Memory B cell (primary cell): ENCODE data around the gene HSF2BP.

Experiments
- ATAC-seq: fragments of 150-1000 bp; cut with Tn5 transposase; 2 replicates; pipeline ENCODE4 v1.10.0; 2021; ENCODE audit warnings: low read depth, mild to moderate bottlenecking, moderate library complexity
- DNase-seq, 2 donors: peaks; one replicate each; pipeline ENCODE4 v3.0.0; 2022; ENCODE audit warnings: low spot score in 2 of 2
- H3K27ac Mint-ChIP-seq: one replicate; pipeline ENCODE4 v1.8.0; 2022; ENCODE audit warnings: mild to moderate bottlenecking, moderate library complexity, mixed read lengths
- H3K27me3 Mint-ChIP-seq: one replicate; pipeline ENCODE4 v1.8.0; 2022; ENCODE audit warnings: mixed read lengths
- H3K36me3 Mint-ChIP-seq: one replicate; pipeline ENCODE4 v1.8.0; 2022; ENCODE audit warnings: mild to moderate bottlenecking, mixed read lengths
- H3K4me1 Mint-ChIP-seq: one replicate; pipeline ENCODE4 v1.8.0; 2022; ENCODE audit warnings: mixed read lengths
- H3K4me3 Mint-ChIP-seq: one replicate; pipeline ENCODE4 v1.8.0; 2022; ENCODE audit warnings: mild to moderate bottlenecking, moderate library complexity, mixed read lengths
- H3K9me3 Mint-ChIP-seq: one replicate; pipeline ENCODE4 v1.8.0; 2022; ENCODE audit warnings: mixed read lengths

HSF2BP gene

GRCh38 chr21:43675871-43676270, 16.6 kb upstream of the HSF2BP start:
- H3K27me3 Mint-ChIP-seq, result no peaks in the 10 kb centered on the region
- peaks cover 27% of the 10 kb centered on the region for H3K36me3 Mint-ChIP-seq
- no peak overlapping the region for H3K4me3 Mint-ChIP-seq
- H3K9me3 Mint-ChIP-seq, result no peaks in the 10 kb centered on the region
- no peak overlapping the region for H3K27ac Mint-ChIP-seq
- peaks cover 3% of the 10 kb centered on the region for H3K4me1 Mint-ChIP-seq
- ATAC-seq, result no peak
- no peak for DNase-seq

- Mint-ChIP-seq H3K27ac (no peak overlapping the region), H3K9me3 (peaks cover 1% of the 10 kb centered on the region), H3K4me3 (no peak overlapping the region), H3K4me1 (peaks cover 8% of the 10 kb centered on the region), H3K27me3 (no peaks in the 10 kb centered on the region), H3K36me3 (peaks cover 17% of the 10 kb centered on the region)
- no peak for ATAC-seq
- DNase-seq, result no peak
These were observed 10.7 kb upstream of the HSF2BP start for GRCh38 chr21:43669828-43670605.

- no peak overlapping the region for H3K27ac Mint-ChIP-seq
- DNase-seq (no peak), ATAC-seq (no peak)
- H3K9me3 Mint-ChIP-seq, result peaks cover 1% of the 10 kb centered on the region
- no peaks in the 10 kb centered on the region for H3K27me3 Mint-ChIP-seq
- H3K4me1 Mint-ChIP-seq, result peaks cover 10% of the 10 kb centered on the region
- no peak overlapping the region for H3K4me3 Mint-ChIP-seq
- H3K36me3 Mint-ChIP-seq, result peaks cover 14% of the 10 kb centered on the region
These were observed 8.1 kb upstream of the HSF2BP start for GRCh38 chr21:43667191-43667904.

- ATAC-seq (no peak), DNase-seq (no peak)
- Mint-ChIP-seq H3K27ac (no peak overlapping the region), H3K4me1 (peaks cover 18% of the 10 kb centered on the region), H3K9me3 (peaks cover 1% of the 10 kb centered on the region), H3K27me3 (no peaks in the 10 kb centered on the region), H3K4me3 (no peak overlapping the region), H3K36me3 (peaks cover 16% of the 10 kb centered on the region)
These were observed 6.6 kb upstream of the HSF2BP start for GRCh38 chr21:43665879-43666278.

- DNase-seq (no peak), ATAC-seq (no peak)
- H3K27me3 Mint-ChIP-seq, result no peaks in the 10 kb centered on the region
- H3K4me3 Mint-ChIP-seq, result no peak overlapping the region
- H3K9me3 Mint-ChIP-seq, result peaks cover 1% of the 10 kb centered on the region
- H3K4me1 Mint-ChIP-seq, result peaks cover 26% of the 10 kb centered on the region
- no peak overlapping the region for H3K27ac Mint-ChIP-seq
- peaks cover 14% of the 10 kb centered on the region for H3K36me3 Mint-ChIP-seq
These were observed 5.1 kb upstream of the HSF2BP start for GRCh38 chr21:43664358-43664757.

- no peak overlapping the region for H3K4me3 Mint-ChIP-seq
- ATAC-seq (no peak), DNase-seq (no peak)
- no peaks in the 10 kb centered on the region for H3K27me3 Mint-ChIP-seq
- H3K27ac Mint-ChIP-seq, result no peak overlapping the region
- peaks cover 14% of the 10 kb centered on the region for H3K36me3 Mint-ChIP-seq
- H3K4me1 Mint-ChIP-seq, result peaks cover 26% of the 10 kb centered on the region
- H3K9me3 Mint-ChIP-seq, result peaks cover 1% of the 10 kb centered on the region
These were observed 3.7 kb upstream of the HSF2BP start for GRCh38 chr21:43663033-43663432.

GRCh38 chr21:43662286-43662685, 3.0 kb upstream of the HSF2BP start:
- Mint-ChIP-seq H3K9me3 (peaks cover 1% of the 10 kb centered on the region), H3K27me3 (no peaks in the 10 kb centered on the region), H3K36me3 (peaks cover 12% of the 10 kb centered on the region), H3K27ac (no peak overlapping the region), H3K4me3 (no peak overlapping the region), H3K4me1 (peaks cover 24% of the 10 kb centered on the region)
- ATAC-seq (no peak), DNase-seq (no peak)

GRCh38 chr21:43658769-43659135, 536 bp downstream of the HSF2BP start:
- Mint-ChIP-seq H3K27me3 (no peaks in the 10 kb centered on the region), H3K36me3 (peaks cover 2% of the 10 kb centered on the region), H3K9me3 (no peaks in the 10 kb centered on the region), H3K4me3 (peak overlapping the region; percentile 66), H3K27ac (peak overlapping the region; percentile 87), H3K4me1 (peaks cover 18% of the 10 kb centered on the region)
- ATAC-seq (no peak), DNase-seq (no peak)

GRCh38 chr21:43658088-43658741, 1.1 kb downstream of the HSF2BP start:
- peaks cover 18% of the 10 kb centered on the region for H3K4me1 Mint-ChIP-seq
- H3K36me3 Mint-ChIP-seq, result peaks cover 2% of the 10 kb centered on the region
- no peaks in the 10 kb centered on the region for H3K27me3 Mint-ChIP-seq
- H3K4me3 Mint-ChIP-seq, result no peak overlapping the region
- no peak overlapping the region for H3K27ac Mint-ChIP-seq
- no peak for ATAC-seq
- no peaks in the 10 kb centered on the region for H3K9me3 Mint-ChIP-seq
- no peak for DNase-seq

- DNase-seq, result no peak
- Mint-ChIP-seq H3K27me3 (no peaks in the 10 kb centered on the region), H3K36me3 (peaks cover 2% of the 10 kb centered on the region), H3K4me3 (no peak overlapping the region), H3K4me1 (peaks cover 16% of the 10 kb centered on the region), H3K27ac (no peak overlapping the region), H3K9me3 (no peaks in the 10 kb centered on the region)
- no peak for ATAC-seq
These were observed 1.8 kb downstream of the HSF2BP start for GRCh38 chr21:43657355-43658087.

GRCh38 chr21:43654806-43655489, 4.3 kb downstream of the HSF2BP start:
- Mint-ChIP-seq H3K27me3 (peaks cover 8% of the 10 kb centered on the region), H3K4me3 (no peak overlapping the region), H3K27ac (no peak overlapping the region), H3K4me1 (peaks cover 1% of the 10 kb centered on the region), H3K9me3 (no peaks in the 10 kb centered on the region), H3K36me3 (no peaks in the 10 kb centered on the region)
- DNase-seq (no peak), ATAC-seq (no peak)

GRCh38 chr21:43653626-43654025, 5.7 kb downstream of the HSF2BP start:
- Mint-ChIP-seq H3K9me3 (no peaks in the 10 kb centered on the region), H3K27me3 (peaks cover 8% of the 10 kb centered on the region), H3K4me3 (no peak overlapping the region), H3K4me1 (no peaks in the 10 kb centered on the region), H3K36me3 (no peaks in the 10 kb centered on the region), H3K27ac (no peak overlapping the region)
- ATAC-seq, result no peak
- DNase-seq, result no peak

- peaks cover 15% of the 10 kb centered on the region for H3K27me3 Mint-ChIP-seq
- no peak for DNase-seq
These were observed 6.7 kb downstream of the HSF2BP start for GRCh38 chr21:43652616-43653015.

More at GRCh38 chr21:43652616-43653015, 6.7 kb downstream of the HSF2BP start:
- Mint-ChIP-seq H3K9me3 (no peaks in the 10 kb centered on the region), H3K36me3 (no peaks in the 10 kb centered on the region), H3K4me1 (no peaks in the 10 kb centered on the region), H3K4me3 (no peak overlapping the region), H3K27ac (peak overlapping the region; percentile 14)
- no peak for ATAC-seq
